H1 (cell line): Measurements from ENCODE around the gene RPL22L1. TPM values are rescaled to one million over a fixed set of nuclear protein-coding genes. Genes with fewer than 3 reads are reported as not detected.

Experiments used
- CTCF ChIA-PET: fragments of 300-600 bp; sonication (Branson Sonifier 250); formaldehyde crosslinking; loops from one replicate; lab custom pipeline; 2021; ENCODE audit not compliant: partially characterized antibody; lab: Charles Lee
- POLR2A ChIA-PET: fragments of 300-600 bp; sonication (Branson Sonifier 250); formaldehyde crosslinking; loops from one replicate; lab custom pipeline; 2021; ENCODE audit warnings: inconsistent platforms; ENCODE audit not compliant: partially characterized antibody; lab: Charles Lee
- DNase-seq, 2 experiments: peaks; one replicate each; pipeline versions ENCODE4 v3.0.0 to v3.0.0-alpha.2; 2010 to 2022; ENCODE audit warnings: low spot score in 2 of 2, low read depth in 1 of 2, mixed read lengths in 1 of 2
- FAIRE-seq: peaks from 2 replicates; lab custom pipeline; 2011; peaks lifted over from hg19 to GRCh38; lab: Jason Lieb, UNC
- H2AFZ ChIP-seq: 2 replicates; pipeline ENCODE4 v1.8.1; 2012; ENCODE audit warnings: low read length, inconsistent platforms
- H2AK5ac ChIP-seq: 2 replicates; pipeline ENCODE4 v1.6.1; 2013; ENCODE audit warnings: low read depth, low read length
- H2BK120ac ChIP-seq: replicated peaks from 2 replicates; pipeline ENCODE3; 2013; ENCODE audit warnings: low read depth, low read length, inconsistent platforms
- H2BK12ac ChIP-seq: 2 replicates; pipeline ENCODE4 v1.6.1; 2013; ENCODE audit warnings: low read depth, low read length
- H2BK15ac ChIP-seq: 2 replicates; pipeline ENCODE4 v1.6.1; 2013; ENCODE audit warnings: low read length
- H2BK20ac ChIP-seq: 2 replicates; pipeline ENCODE4 v1.6.1; 2013; ENCODE audit warnings: low read length
- H2BK5ac ChIP-seq: 2 replicates; pipeline ENCODE4 v1.6.1; 2013; ENCODE audit warnings: low read depth, low read length
- H3K14ac ChIP-seq: 2 replicates; pipeline ENCODE4 v1.6.1; 2013; ENCODE audit warnings: inconsistent platforms; ENCODE audit not compliant: insufficient read length
- H3K18ac ChIP-seq: 2 replicates; pipeline ENCODE4 v1.6.1; 2013; ENCODE audit warnings: low read length; ENCODE audit errors: extremely low read depth
- H3K23ac ChIP-seq: 2 replicates; pipeline ENCODE4 v1.6.1; 2013; ENCODE audit warnings: inconsistent platforms; ENCODE audit not compliant: insufficient read length
- H3K23me2 ChIP-seq: 2 replicates; pipeline ENCODE4 v1.6.1; 2013; ENCODE audit warnings: low read depth, low read length
- H3K27ac ChIP-seq: 2 replicates; pipeline ENCODE4 v1.6.1; 2011; ENCODE audit warnings: low read depth, low read length, inconsistent platforms
- H3K27me3 ChIP-seq, 4 experiments: replicated peaks in 1 of 4; 1 replicate in 1 of 4; 2 replicates in 3 of 4; pipeline versions ENCODE4 v1.6.1 to v1.8.1; 2011 to 2013; ENCODE audit warnings: low read length in 3 of 4, mild to moderate bottlenecking in 3 of 4, inconsistent platforms in 2 of 4, mixed read lengths in 2 of 4, moderate library complexity in 1 of 4; ENCODE audit not compliant: control insufficient read depth in 3 of 4, insufficient read depth in 3 of 4; ENCODE audit errors: extremely low read depth in 1 of 4
- H3K36me3 ChIP-seq, 4 experiments: 2 replicates each; pipeline versions ENCODE4 v1.6.1 to v1.8.1; 2011 to 2013; ENCODE audit warnings: mild to moderate bottlenecking in 4 of 4, low read length in 3 of 4, moderate library complexity in 2 of 4, control low read depth in 1 of 4, inconsistent platforms in 1 of 4; ENCODE audit not compliant: insufficient read depth in 4 of 4, control insufficient read depth in 2 of 4
- H3K4ac ChIP-seq: replicated peaks from 2 replicates; pipeline ENCODE3; 2013; ENCODE audit warnings: low read length, low read depth, mixed read lengths, inconsistent platforms; ENCODE audit not compliant: insufficient read length
- H3K4me1 ChIP-seq, 4 experiments: replicated peaks in 1 of 4; 1 replicate in 1 of 4; 2 replicates in 3 of 4; pipeline versions ENCODE4 v1.6.1 to v1.8.1; 2011 to 2013; ENCODE audit warnings: low read length in 3 of 4, inconsistent platforms in 2 of 4, mixed read lengths in 1 of 4; ENCODE audit not compliant: insufficient read depth in 4 of 4, control insufficient read depth in 3 of 4
- H3K4me2 ChIP-seq, 2 experiments: 2 replicates each; pipeline versions ENCODE4 v1.6.1 to v1.8.1; 2011 to 2013; ENCODE audit warnings: low read depth in 2 of 2, low read length in 2 of 2, control low read depth in 1 of 2, inconsistent platforms in 1 of 2, mild to moderate bottlenecking in 1 of 2; ENCODE audit not compliant: insufficient read depth in 1 of 2
- H3K4me3 ChIP-seq, 4 experiments: fragments of 200-600, 300-600 bp in 1 of 4; sonication (generic), shearing (Covaris generic), sonication (Bioruptor Twin) in 1 of 4; 2 replicates each; pipeline versions ENCODE4 v1.5.1 to v1.8.1; 2011 to 2016; ENCODE audit warnings: low read length in 4 of 4, low read depth in 3 of 4, control low read depth in 2 of 4, inconsistent platforms in 2 of 4, mild to moderate bottlenecking in 2 of 4, mixed read lengths in 1 of 4, moderate library complexity in 1 of 4; ENCODE audit not compliant: insufficient read depth in 2 of 4; ENCODE audit errors: extremely low read depth in 1 of 4
- H3K56ac ChIP-seq: replicated peaks from 2 replicates; pipeline ENCODE3; 2013; ENCODE audit warnings: low read depth, mild to moderate bottlenecking, mixed read lengths, low read length, inconsistent platforms; ENCODE audit not compliant: insufficient read length
- H3K79me1 ChIP-seq: 2 replicates; pipeline ENCODE4 v1.6.1; 2013; ENCODE audit warnings: low read depth, low read length, control low read depth
- H3K79me2 ChIP-seq, 2 experiments: 2 replicates each; pipeline versions ENCODE4 v1.6.1 to v1.8.1; 2012 to 2013; ENCODE audit warnings: low read length in 2 of 2, mild to moderate bottlenecking in 2 of 2, inconsistent platforms in 1 of 2; ENCODE audit not compliant: insufficient read depth in 2 of 2, control insufficient read depth in 1 of 2
- H3K9ac ChIP-seq, 4 experiments: replicated peaks in 1 of 4; 1 replicate in 1 of 4; 2 replicates in 3 of 4; pipeline versions ENCODE4 v1.6.1 to v1.8.1; 2011 to 2013; ENCODE audit warnings: low read depth in 3 of 4, low read length in 3 of 4, control low read depth in 2 of 4, mild to moderate bottlenecking in 2 of 4, moderate library complexity in 2 of 4, inconsistent platforms in 1 of 4; ENCODE audit errors: extremely low read depth in 1 of 4
- H3K9me3 ChIP-seq, 2 experiments: 2 replicates each; pipeline versions ENCODE4 v1.6.1 to v1.8.1; 2012 to 2013; ENCODE audit warnings: mild to moderate bottlenecking in 2 of 2, moderate library complexity in 2 of 2, control low read depth in 1 of 2, inconsistent platforms in 1 of 2, low read depth in 1 of 2, low read length in 1 of 2, mixed read lengths in 1 of 2; ENCODE audit not compliant: insufficient read depth in 2 of 2
- H4K20me1 ChIP-seq, 2 experiments: replicated peaks in 1 of 2; 2 replicates each; pipeline versions ENCODE3 to v1.8.1; 2011 to 2013; ENCODE audit warnings: inconsistent platforms in 2 of 2, low read length in 2 of 2, mild to moderate bottlenecking in 1 of 2; ENCODE audit not compliant: insufficient read depth in 2 of 2, control insufficient read depth in 1 of 2
- H4K5ac ChIP-seq: 2 replicates; pipeline ENCODE4 v1.6.1; 2013; ENCODE audit warnings: low read length, low read depth, mixed read lengths, inconsistent platforms; ENCODE audit not compliant: insufficient read length
- H4K8ac ChIP-seq: 2 replicates; pipeline ENCODE4 v1.8.0; 2013; ENCODE audit warnings: mild to moderate bottlenecking, moderate library complexity, low read length, inconsistent platforms; ENCODE audit not compliant: insufficient read depth; ENCODE audit errors: extremely low read depth
- H4K91ac ChIP-seq: replicated peaks from 2 replicates; pipeline ENCODE3; 2013; ENCODE audit warnings: low read length, mixed read lengths, inconsistent platforms; ENCODE audit not compliant: insufficient read length
- BCL11A ChIP-seq, 2 experiments: IDR thresholded peaks; one replicate each; pipeline ENCODE4 v1.6.1; 2011; ENCODE audit warnings: low read depth in 2 of 2, low read length in 2 of 2, mild to moderate bottlenecking in 2 of 2
- TAF1 ChIP-seq: IDR thresholded peaks from 2 replicates; pipeline ENCODE4 v1.6.1; 2011; ENCODE audit warnings: mild to moderate bottlenecking, low read depth, low read length
- WGBS, 2 experiments: shearing (Covaris generic) in 1 of 2; methylation state at CpG; one replicate each; pipeline versions ENCODE4 v1.1.6 to v1.1.7; 2013 to 2015; ENCODE audit warnings: low lambda C conversion rate in 2 of 2, mixed read lengths in 2 of 2, inconsistent platforms in 1 of 2, low coverage in 1 of 2, missing lambda C conversion rate in 1 of 2; ENCODE audit not compliant: insufficient replicate concordance in 2 of 2, insufficient coverage in 1 of 2, insufficient read length in 1 of 2; ENCODE audit errors: extremely low coverage in 1 of 2, missing lambda C conversion rate in 1 of 2; 5-methylcytosine and 5-hydroxymethylcytosine counted together
- polyA plus RNA-seq, 7 experiments: library from polyadenylated mRNA; depleted of rRNA in 3 of 7; stranded (reverse) in 5 of 7; unstranded in 2 of 7; fragments of >200 nt in 5 of 7; fragments of 200-250 nt in 2 of 7; gene quantifications; 1 replicate in 5 of 7; 2 replicates in 1 of 7; 4 replicates in 1 of 7; pipeline versions ENCODE4 v1.2.1 to v1.2.3, GENCODE V29; 2011 to 2013; ENCODE audit warnings: missing spikeins in 2 of 7, mixed read lengths in 2 of 7
- total RNA-seq: library from RNA; stranded (reverse); fragmentation: NEBNext Ultra II Directional; extraction: Animal tissue kit (Norgen Biotek cat#: 25700); gene quantifications from 2 replicates; pipeline ENCODE4 v1.2.1, GENCODE V29; 2021

RPL22L1 gene
- total and polyA plus RNA-seq, 2 of the 8 experiments (the other 6 are each of a cell fraction or from before 2014, with no cell fraction given): 99.9 to 280 TPM

- Histone ChIP-seq H3K18ac (no peak overlapping the region), H3K4me3 (no peak overlapping the region), H3K23ac (no peak overlapping the region), H3K23me2 (no peaks in the 10 kb centered on the region), H3K79me1 (no peaks in the 10 kb centered on the region), H3K27ac (no peak overlapping the region), H2AK5ac (no peak overlapping the region), H4K8ac (no peak overlapping the region), H3K14ac (no peak overlapping the region), H2BK5ac (no peak overlapping the region), H3K79me2 (no peaks in the 10 kb centered on the region), H3K36me3 (no peaks in the 10 kb centered on the region), H4K20me1 (no peaks in the 10 kb centered on the region), H2BK12ac (no peak overlapping the region), H3K9me3 (no peaks in the 10 kb centered on the region), H2BK20ac (no peak overlapping the region), H4K91ac (no peak overlapping the region), H4K5ac (no peak overlapping the region), H3K27me3 (no peaks in the 10 kb centered on the region), H2AFZ (no peak overlapping the region), H3K4me2 (no peak overlapping the region), H3K4me1 (peaks cover 0 to 3% (median 0%) of the 10 kb centered on the region in 4 experiments; a peak in 1 of 7 replicates), H3K9ac (no peak overlapping the region), H2BK15ac (no peak overlapping the region), H3K56ac (no peak overlapping the region), H3K4ac (no peak overlapping the region), H2BK120ac (no peak overlapping the region)
- DNase-seq: no peak
- FAIRE-seq: no peak
- POLR2A ChIA-PET: interaction anchor here (5.2 to 5.3 kb wide), 2 partner anchors 7 to 11 kb away, joined by 31 to 32 read pairs; partner anchors contain the start of gene RPL22L1
- WGBS, 2 experiments: 96% methylated on average over 5 of the region's 5 CpGs; no CpG with 5 or more reads in 1 of the 2 experiments
- CTCF ChIA-PET: interaction anchor here (1.2 kb wide), 1 partner anchor 448 kb away, joined by 3 read pairs; no protein-coding TSS in a partner anchor
- TF ChIP-seq TAF1 (no peak), BCL11A (IDR thresholded peaks at IDR 0.05; ENCODE audit: low read depth in 2 of 2, low read length in 2 of 2) (no peak)
Observed at GRCh38 chr3:170858599-170858998, 11.4 kb downstream of the RPL22L1 start.
